HEK293 (cell line): ENCODE data around the gene LGALS9C.
"Not testable (repeated sequence)": the region's sequence is repeated elsewhere in the genome, so short reads cannot be mapped to it uniquely, and the experiment has no call there.

Experiments
- TF ChIP-seq, protein P1 (sequence below): fragments of 450-650 bp; formaldehyde crosslinking; IDR thresholded peaks from 2 replicates; pipeline ENCODE4 v1.5.1; 2017; ENCODE audit warnings: missing biosample characterization, mild to moderate bottlenecking, missing genetic modification characterization, moderate library complexity
- TF ChIP-seq, protein P2 (sequence below): fragments of 450-650 bp; formaldehyde crosslinking; IDR thresholded peaks from 2 replicates; pipeline ENCODE4 v1.5.1; 2016; ENCODE audit warnings: missing biosample characterization, missing genetic modification characterization

DNA sequence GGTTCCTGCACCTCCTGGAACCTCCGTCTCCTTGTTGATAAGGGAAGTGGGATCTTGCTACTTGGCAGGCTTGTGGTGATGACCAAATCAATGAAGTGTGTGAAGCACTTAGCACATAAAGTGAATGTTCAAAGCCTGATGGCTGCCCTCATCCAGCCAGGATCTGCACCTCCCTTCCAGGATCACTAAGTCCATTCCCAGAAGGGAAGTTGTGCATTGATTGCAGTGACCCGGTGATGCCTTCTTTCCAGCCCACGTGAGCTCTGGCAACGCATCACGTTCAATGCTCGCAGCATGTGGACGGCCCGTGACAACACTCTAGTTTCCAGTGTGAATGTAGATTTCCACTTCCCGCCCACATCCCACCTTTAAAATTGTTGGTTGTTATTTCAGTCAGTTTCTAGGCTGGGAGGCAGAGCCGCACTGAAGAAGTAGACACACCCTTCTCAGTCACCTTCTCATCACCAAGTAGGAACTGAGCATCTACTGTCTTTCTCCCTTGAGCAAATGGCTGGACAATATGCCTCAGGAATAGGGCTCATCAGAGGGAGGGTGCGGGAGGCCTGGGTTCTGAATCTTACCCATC is 6.2 kb upstream of the LGALS9C start:
- TF ChIP-seq, protein P1, sequence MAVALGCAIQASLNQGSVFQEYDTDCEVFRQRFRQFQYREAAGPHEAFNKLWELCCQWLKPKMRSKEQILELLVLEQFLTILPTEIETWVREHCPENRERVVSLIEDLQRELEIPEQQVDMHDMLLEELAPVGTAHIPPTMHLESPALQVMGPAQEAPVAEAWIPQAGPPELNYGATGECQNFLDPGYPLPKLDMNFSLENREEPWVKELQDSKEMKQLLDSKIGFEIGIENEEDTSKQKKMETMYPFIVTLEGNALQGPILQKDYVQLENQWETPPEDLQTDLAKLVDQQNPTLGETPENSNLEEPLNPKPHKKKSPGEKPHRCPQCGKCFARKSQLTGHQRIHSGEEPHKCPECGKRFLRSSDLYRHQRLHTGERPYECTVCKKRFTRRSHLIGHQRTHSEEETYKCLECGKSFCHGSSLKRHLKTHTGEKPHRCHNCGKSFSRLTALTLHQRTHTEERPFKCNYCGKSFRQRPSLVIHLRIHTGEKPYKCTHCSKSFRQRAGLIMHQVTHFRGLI (tag by site-specific recombination): not testable (repeated sequence)
- TF ChIP-seq, protein P2, sequence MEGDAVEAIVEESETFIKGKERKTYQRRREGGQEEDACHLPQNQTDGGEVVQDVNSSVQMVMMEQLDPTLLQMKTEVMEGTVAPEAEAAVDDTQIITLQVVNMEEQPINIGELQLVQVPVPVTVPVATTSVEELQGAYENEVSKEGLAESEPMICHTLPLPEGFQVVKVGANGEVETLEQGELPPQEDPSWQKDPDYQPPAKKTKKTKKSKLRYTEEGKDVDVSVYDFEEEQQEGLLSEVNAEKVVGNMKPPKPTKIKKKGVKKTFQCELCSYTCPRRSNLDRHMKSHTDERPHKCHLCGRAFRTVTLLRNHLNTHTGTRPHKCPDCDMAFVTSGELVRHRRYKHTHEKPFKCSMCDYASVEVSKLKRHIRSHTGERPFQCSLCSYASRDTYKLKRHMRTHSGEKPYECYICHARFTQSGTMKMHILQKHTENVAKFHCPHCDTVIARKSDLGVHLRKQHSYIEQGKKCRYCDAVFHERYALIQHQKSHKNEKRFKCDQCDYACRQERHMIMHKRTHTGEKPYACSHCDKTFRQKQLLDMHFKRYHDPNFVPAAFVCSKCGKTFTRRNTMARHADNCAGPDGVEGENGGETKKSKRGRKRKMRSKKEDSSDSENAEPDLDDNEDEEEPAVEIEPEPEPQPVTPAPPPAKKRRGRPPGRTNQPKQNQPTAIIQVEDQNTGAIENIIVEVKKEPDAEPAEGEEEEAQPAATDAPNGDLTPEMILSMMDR: not testable (repeated sequence)
